ENCODE results near the gene CBFA2T2. TPM values are rescaled to one million over a fixed set of nuclear protein-coding genes. Genes with fewer than 3 reads are reported as not detected.
"Not testable (repeated sequence)": the region's sequence is repeated elsewhere in the genome, so short reads cannot be mapped to it uniquely, and the experiment has no call there.

Gene CBFA2T2
- total and polyA plus RNA-seq, 8 donors, result 2.9 to 29.9 (median 12.0) TPM

GRCh38 chr20:33445881-33446625, 43.8 kb upstream of the CBFA2T2 start:
- Histone ChIP-seq H3K9me3 (no peaks in the 10 kb centered on the region), H3K27ac (no peak overlapping the region), H3K36me3 (no peaks in the 10 kb centered on the region), H3K27me3 (no peaks in the 10 kb centered on the region), H3K4me3 (no peak overlapping the region), H3K4me1 (peaks cover 0 to 31% (median 26%) of the 10 kb centered on the region in 4 donors)
- intact Hi-C loops (cut with DNase I; ENCODE audit: low total_unique reads), result no loop called here
- no peak for DNase-seq
- TF ChIP-seq CTCF (IDR thresholded peaks at IDR 0.05), result no peak
- no peak for TF ChIP-seq POLR2A (IDR thresholded peaks at IDR 0.05)
- TF ChIP-seq EP300 (IDR thresholded peaks at IDR 0.05), result no peak
- no peak for TF ChIP-seq POLR2AphosphoS5 (IDR thresholded peaks at IDR 0.05)
- WGBS, 5 donors, result 86 to 94% (median 92%) methylated on average over 4 of the region's 4 CpGs

GRCh38 chr20:33450867-33451266, 39.0 kb upstream of the CBFA2T2 start:
- TF ChIP-seq POLR2A (IDR thresholded peaks at IDR 0.05) (no peak), POLR2AphosphoS5 (IDR thresholded peaks at IDR 0.05) (peak in 1 of 3 donors; percentile 6)
- no peak overlapping the region for H3K27ac ChIP-seq
- WGBS, 5 donors, result 33 to 58% (median 45%) methylated on average over 4 of the region's 4 CpGs
- no peaks in the 10 kb centered on the region for H3K4me1 ChIP-seq
- H3K36me3 ChIP-seq, result no peaks in the 10 kb centered on the region
- H3K4me3 ChIP-seq, result no peak overlapping the region
- DNase-seq, result no peak
- no peaks in the 10 kb centered on the region for H3K27me3 ChIP-seq
- H3K9me3 ChIP-seq, result no peaks in the 10 kb centered on the region
- intact Hi-C loops (cut with DNase I; ENCODE audit: low total_unique reads), result loop anchor here (5.0 kb wide), 1 partner anchor 206 kb away; no protein-coding TSS in a partner anchor

GRCh38 chr20:33456916-33457642, 32.8 kb upstream of the CBFA2T2 start:
- intact Hi-C loops (cut with DNase I; ENCODE audit: low total_unique reads); H3K9me3 ChIP-seq; H3K4me3 ChIP-seq; H3K27me3 ChIP-seq; H3K27ac ChIP-seq; H3K36me3 ChIP-seq; H3K4me1 ChIP-seq: not testable (repeated sequence)
- TF ChIP-seq CTCF (IDR thresholded peaks at IDR 0.05) (peak in 5 of 7 experiments; percentile 89 to 95 (median 92)), POLR2AphosphoS5 (IDR thresholded peaks at IDR 0.05) (peak in 1 of 3 donors; percentile 80)
- DNase-seq, result peak; percentile 88 to 92
- WGBS, 5 donors, result 21 to 24% (median 22%) methylated on average over 5 of the region's 6 CpGs

GRCh38 chr20:33459599-33459998, 30.3 kb upstream of the CBFA2T2 start:
- intact Hi-C loops (cut with DNase I; ENCODE audit: low total_unique reads), result no loop called here

More at GRCh38 chr20:33459599-33459998, 30.3 kb upstream of the CBFA2T2 start:
- no peak for DNase-seq
- TF ChIP-seq EP300 (IDR thresholded peaks at IDR 0.05) (no peak), POLR2AphosphoS5 (IDR thresholded peaks at IDR 0.05) (no peak), CTCF (IDR thresholded peaks at IDR 0.05) (no peak), POLR2A (IDR thresholded peaks at IDR 0.05) (no peak)
- WGBS, 5 donors, result 77 to 88% (median 83%) methylated on average over 7 of the region's 7 CpGs
- Histone ChIP-seq H3K9me3 (no peaks in the 10 kb centered on the region), H3K4me3 (no peak overlapping the region), H3K27me3 (no peaks in the 10 kb centered on the region), H3K36me3 (no peaks in the 10 kb centered on the region), H3K27ac (no peak overlapping the region), H3K4me1 (peaks cover 0 to 6% (median 0%) of the 10 kb centered on the region in 4 donors)

All from stomach (tissue), 9 donors.